Measurements from ENCODE around the gene CBX3.

Gene CBX3

DNA sequence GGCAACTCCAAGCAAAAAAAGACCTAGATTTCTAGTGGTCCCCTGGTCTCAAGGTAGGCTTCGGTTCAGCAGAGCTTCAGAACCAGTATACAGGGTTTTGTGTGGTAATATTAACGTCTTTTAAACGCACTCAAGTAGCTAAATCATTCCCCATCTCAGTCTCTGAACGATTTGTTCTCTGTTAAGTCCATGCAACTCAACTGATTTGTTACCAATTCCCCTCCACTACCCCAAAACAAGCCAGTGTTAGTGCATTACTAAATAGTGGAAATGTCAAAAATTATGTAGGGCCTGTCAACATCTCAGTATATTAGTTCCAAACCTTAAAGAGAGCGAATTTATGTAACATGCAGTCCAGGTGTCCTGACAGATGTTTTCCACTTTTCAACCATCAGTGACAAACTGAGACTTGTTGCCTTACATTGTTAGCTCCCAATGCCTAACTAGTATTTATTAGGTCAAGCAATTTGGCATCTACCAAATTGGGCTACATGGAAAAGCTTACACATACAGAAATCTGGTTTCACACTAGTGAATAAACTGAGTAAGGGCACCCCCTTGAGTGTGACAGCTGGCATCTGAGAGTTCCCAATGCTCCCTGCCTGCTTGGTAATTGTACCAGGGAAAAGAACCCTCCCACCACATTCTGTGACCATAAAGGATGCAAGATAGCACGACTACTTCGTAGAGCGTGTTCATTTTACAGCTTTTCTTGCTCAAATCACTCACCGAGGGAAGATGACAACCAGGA lies 13.2 kb upstream of the CBX3 start:
- no peak for TF ChIP-seq CTCF (IDR thresholded peaks at IDR 0.05; ENCODE audit: low read depth, low read length)
- no peak overlapping the region for H3K4me3 ChIP-seq (ENCODE audit: low read depth, low read length)

DNA sequence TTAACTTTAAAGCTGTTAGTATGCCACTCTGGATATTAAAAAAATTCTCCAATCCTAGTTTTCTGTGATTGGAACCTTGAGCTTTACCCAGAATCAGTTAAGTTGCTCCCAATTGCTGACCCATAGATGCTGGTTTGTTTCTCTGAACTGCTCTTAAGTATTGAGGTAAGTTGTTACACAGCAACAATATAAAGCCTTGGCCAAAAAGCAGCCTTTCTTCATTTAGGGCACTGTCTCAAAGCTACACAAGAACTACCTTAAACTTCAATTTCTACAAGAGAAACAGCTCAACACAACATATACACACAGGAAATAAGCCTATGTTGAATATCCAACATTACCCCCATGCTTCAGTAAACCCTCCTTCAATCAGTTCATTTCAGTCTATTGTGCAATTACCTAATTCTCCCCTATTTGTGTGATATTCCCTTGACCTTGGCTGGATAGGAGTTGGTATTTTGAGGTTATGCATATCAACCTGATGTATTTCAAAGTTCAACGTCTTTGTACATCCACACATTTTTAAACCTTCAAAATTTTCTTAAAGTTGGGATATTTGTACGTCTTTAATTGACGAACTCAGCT lies 12.5 kb upstream of the CBX3 start:
- TF ChIP-seq CTCF (IDR thresholded peaks at IDR 0.05; ENCODE audit: low read depth, low read length) = no peak
- H3K4me3 ChIP-seq (ENCODE audit: low read depth, low read length) = no peak overlapping the region

DNA sequence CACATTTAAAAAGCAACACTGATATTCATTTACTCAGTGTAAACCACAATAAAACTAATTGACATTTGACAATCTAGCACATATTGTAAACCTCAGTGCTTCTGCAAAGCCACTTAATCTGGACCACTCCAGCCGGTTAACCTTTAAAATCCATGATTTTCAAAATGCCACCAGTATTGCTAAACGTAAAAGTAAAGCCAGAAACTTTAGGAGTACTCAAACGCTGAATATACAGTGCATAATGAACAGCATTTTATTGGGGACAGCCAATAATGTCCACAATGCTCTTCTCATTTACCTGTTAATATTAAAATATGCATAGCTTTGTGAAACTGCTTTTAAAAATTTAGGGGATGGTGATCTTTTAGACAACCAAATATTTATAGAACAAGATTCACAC lies 11.8 kb upstream of the CBX3 start:
- no peak overlapping the region for H3K4me3 ChIP-seq (ENCODE audit: low read depth, low read length)
- TF ChIP-seq CTCF (IDR thresholded peaks at IDR 0.05; ENCODE audit: low read depth, low read length) = no peak

- no peak for TF ChIP-seq CTCF (IDR thresholded peaks at IDR 0.05; ENCODE audit: low read depth, low read length)
- H3K4me3 ChIP-seq (ENCODE audit: low read depth, low read length) = no peak overlapping the region
Measured at GRCh38 chr7:26190417-26190869, 11.1 kb upstream of the CBX3 start.

DNA sequence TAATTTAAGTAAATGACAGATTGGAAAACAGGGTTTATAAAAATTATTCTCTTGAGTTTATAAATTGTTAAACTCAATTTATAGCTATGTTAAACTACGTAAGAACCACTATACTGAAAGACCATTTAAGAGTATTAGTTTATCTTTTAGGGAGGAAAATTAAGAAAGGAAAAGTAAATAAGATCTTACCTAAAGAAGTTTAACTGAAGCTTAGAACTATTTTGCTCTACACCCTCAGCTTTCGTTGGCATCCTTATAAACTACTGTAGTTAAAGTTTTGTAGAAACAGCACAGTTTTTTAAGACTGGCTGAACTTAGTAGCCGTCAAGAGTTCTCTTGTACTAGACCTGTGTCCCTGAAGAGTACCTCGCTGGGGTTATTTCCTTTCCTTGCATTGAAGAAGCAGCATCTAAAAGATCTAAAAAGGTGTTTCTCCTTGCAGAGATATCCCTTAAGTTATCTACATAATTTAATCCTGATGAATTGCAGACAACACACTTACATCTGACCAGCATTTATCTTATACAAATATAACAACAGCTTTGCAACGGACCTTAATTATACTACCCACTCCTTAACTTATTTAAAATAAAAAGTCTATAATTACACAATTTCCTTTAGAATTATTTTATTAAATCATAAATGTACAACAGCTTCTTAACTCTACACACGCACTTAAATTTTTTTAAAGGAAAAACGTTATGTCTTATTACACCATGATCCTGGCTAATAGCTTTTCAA lies 10.1 kb upstream of the CBX3 start:
- H3K4me3 ChIP-seq (ENCODE audit: low read depth, low read length) = no peak overlapping the region
- TF ChIP-seq CTCF (IDR thresholded peaks at IDR 0.05; ENCODE audit: low read depth, low read length) = no peak

GRCh38 chr7:26191974-26192479 lies 9.5 kb upstream of the CBX3 start:
- no peak overlapping the region for H3K4me3 ChIP-seq (ENCODE audit: low read depth, low read length)
- no peak for TF ChIP-seq CTCF (IDR thresholded peaks at IDR 0.05; ENCODE audit: low read depth, low read length)
